SK-N-MC (cell line): Measurements from ENCODE around the gene FXN.

ENCODE experiments used
- EZH2 ChIP-seq: fragments of 200-600 bp; sonication (generic); IDR thresholded peaks from one replicate; pipeline ENCODE4 v1.6.1; 2017; ENCODE audit warnings: antibody characterized with exemption
- POLR2AphosphoS5 ChIP-seq: IDR thresholded peaks from 2 replicates; pipeline ENCODE4 v1.6.1; 2012; ENCODE audit warnings: mild to moderate bottlenecking, low read depth, low read length, borderline replicate concordance

DNA sequence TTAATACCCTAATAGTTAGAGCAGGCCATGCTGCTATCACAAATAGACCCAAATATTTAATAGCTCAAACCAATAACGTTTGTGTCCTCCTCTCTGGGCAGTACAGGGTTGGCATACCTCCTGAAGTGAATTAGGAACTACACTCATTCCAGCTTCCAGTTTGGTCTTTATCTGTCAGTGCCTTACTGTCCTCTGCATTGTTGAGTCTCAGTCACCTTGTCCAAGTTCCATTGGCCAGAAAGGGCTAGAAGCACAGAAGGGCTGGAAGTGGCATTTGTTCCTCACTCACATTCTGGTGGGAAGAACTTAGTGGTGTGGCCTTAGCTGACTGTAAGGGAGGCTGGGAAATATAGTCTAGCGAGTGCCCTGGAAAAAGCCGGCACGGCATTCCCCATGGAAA lies 11.2 kb downstream of the FXN start:
- no peak for TF ChIP-seq POLR2AphosphoS5
- TF ChIP-seq EZH2, result no peak
